ENCODE data around the gene YTHDC1. TPM values are rescaled to one million over a fixed set of nuclear protein-coding genes. Genes with fewer than 3 reads are reported as not detected.
"Not testable (repeated sequence)": the region's sequence is repeated elsewhere in the genome, so short reads cannot be mapped to it uniquely, and the experiment has no call there.

Gene YTHDC1
- 10 to 100 TPM; 76.3 to 81.0 TPM for total RNA-seq

GRCh38 chr4:68349649-68350360, at the start of gene YTHDC1:
TSS of gene YTHDC1 (minus strand) at chr4:68350090. CDS start at chr4:68349753, 337 bp downstream.
- Mint-ChIP-seq H3K9me3 (no peaks in the 10 kb centered on the region), H3K27ac (peak within 1 kb of the TSS; percentile 99), H3K4me3 (peak within 1 kb of the TSS; percentile 97), H3K27me3 (ENCODE audit: low read depth) (no peaks in the 10 kb centered on the region), H3K4me1 (ENCODE audit: low read depth) (peaks cover 29% of the 10 kb centered on the region), H3K36me3 (ENCODE audit: low read depth) (peaks cover 13% of the 10 kb centered on the region)
- peak; percentile 98 for DNase-seq
- intact Hi-C loops (cut with micrococcal nuclease) = loop anchor here (1.0 to 10.0 kb wide), 10 partner anchors 9 to 1415 kb away; partner anchors contain the start of genes CENPC, SULT1B1 and UBA6
- CTCF ChIA-PET = interaction anchor here (1.0 kb wide), 1 partner anchor 26 kb away, joined by 4 read pairs; no protein-coding TSS in a partner anchor

GRCh38 chr4:68399306-68399705, 49.4 kb upstream of the YTHDC1 start:
- Mint-ChIP-seq H3K4me3 (no peak overlapping the region), H3K36me3 (ENCODE audit: low read depth) (no peaks in the 10 kb centered on the region), H3K27me3 (ENCODE audit: low read depth) (no peaks in the 10 kb centered on the region), H3K27ac (no peak overlapping the region), H3K4me1 (ENCODE audit: low read depth) (peaks cover 2% of the 10 kb centered on the region), H3K9me3 (no peaks in the 10 kb centered on the region)
- intact Hi-C loops (cut with micrococcal nuclease) = no loop called here
- CTCF ChIA-PET = no interaction called here
- no peak for DNase-seq

- H3K4me3 Mint-ChIP-seq = no peak overlapping the region
- no peaks in the 10 kb centered on the region for H3K9me3 Mint-ChIP-seq
- no peak for DNase-seq
- no peaks in the 10 kb centered on the region for H3K36me3 Mint-ChIP-seq (ENCODE audit: low read depth)
- H3K4me1 Mint-ChIP-seq (ENCODE audit: low read depth) = peaks cover 2% of the 10 kb centered on the region
- H3K27ac Mint-ChIP-seq = no peak overlapping the region
- H3K27me3 Mint-ChIP-seq (ENCODE audit: low read depth) = no peaks in the 10 kb centered on the region
- intact Hi-C loops (cut with micrococcal nuclease) = no loop called here
- CTCF ChIA-PET = interaction anchor here (0.7 to 1.4 kb wide), 2 partner anchors 93 to 102 kb away, joined by 4 to 5 read pairs; no protein-coding TSS in a partner anchor
Measured at GRCh38 chr4:68396756-68397155, 46.9 kb upstream of the YTHDC1 start.

- Mint-ChIP-seq H3K4me3 (no peak overlapping the region), H3K27me3 (ENCODE audit: low read depth) (no peaks in the 10 kb centered on the region), H3K9me3 (no peaks in the 10 kb centered on the region), H3K27ac (no peak overlapping the region), H3K36me3 (ENCODE audit: low read depth) (no peaks in the 10 kb centered on the region), H3K4me1 (ENCODE audit: low read depth) (no peaks in the 10 kb centered on the region)
- DNase-seq = no peak
- intact Hi-C loops (cut with micrococcal nuclease) = no loop called here
- CTCF ChIA-PET = no interaction called here
Measured at GRCh38 chr4:68391436-68391835, 41.5 kb upstream of the YTHDC1 start.

GRCh38 chr4:68390205-68390935, 40.5 kb upstream of the YTHDC1 start:
- CTCF ChIA-PET = no interaction called here
- H3K9me3 Mint-ChIP-seq = no peaks in the 10 kb centered on the region
- H3K27me3 Mint-ChIP-seq (ENCODE audit: low read depth) = no peaks in the 10 kb centered on the region

GRCh38 chr4:68389386-68389913, 39.6 kb upstream of the YTHDC1 start:
- H3K4me3 Mint-ChIP-seq; H3K27me3 Mint-ChIP-seq (ENCODE audit: low read depth); H3K4me1 Mint-ChIP-seq (ENCODE audit: low read depth); DNase-seq; H3K36me3 Mint-ChIP-seq (ENCODE audit: low read depth); CTCF ChIA-PET; intact Hi-C loops (cut with micrococcal nuclease); H3K27ac Mint-ChIP-seq; H3K9me3 Mint-ChIP-seq: not testable (repeated sequence)

More at GRCh38 chr4:68390205-68390935, 40.5 kb upstream of the YTHDC1 start:
- Mint-ChIP-seq H3K4me1 (ENCODE audit: low read depth) (no peaks in the 10 kb centered on the region), H3K36me3 (ENCODE audit: low read depth) (no peaks in the 10 kb centered on the region), H3K27ac (no peak overlapping the region), H3K4me3 (no peak overlapping the region)
- DNase-seq = no peak
- intact Hi-C loops (cut with micrococcal nuclease) = no loop called here

- Mint-ChIP-seq H3K27me3 (ENCODE audit: low read depth) (no peaks in the 10 kb centered on the region), H3K9me3 (no peaks in the 10 kb centered on the region), H3K27ac (no peak overlapping the region), H3K4me3 (no peak overlapping the region), H3K36me3 (ENCODE audit: low read depth) (no peaks in the 10 kb centered on the region), H3K4me1 (ENCODE audit: low read depth) (no peaks in the 10 kb centered on the region)
- intact Hi-C loops (cut with micrococcal nuclease) = no loop called here
- CTCF ChIA-PET = no interaction called here
- no peak for DNase-seq
Measured at GRCh38 chr4:68388347-68388865, 38.5 kb upstream of the YTHDC1 start.

GRCh38 chr4:68385267-68385666, 35.4 kb upstream of the YTHDC1 start:
- no peaks in the 10 kb centered on the region for H3K36me3 Mint-ChIP-seq (ENCODE audit: low read depth)
- H3K4me1 Mint-ChIP-seq (ENCODE audit: low read depth) = no peaks in the 10 kb centered on the region
- intact Hi-C loops (cut with micrococcal nuclease) = no loop called here
- CTCF ChIA-PET = interaction anchor here (1.0 kb wide), 1 partner anchor 9 kb away, joined by 3 read pairs; no protein-coding TSS in a partner anchor
- H3K27me3 Mint-ChIP-seq (ENCODE audit: low read depth) = peaks cover 2% of the 10 kb centered on the region
- no peak for DNase-seq
- no peak overlapping the region for H3K4me3 Mint-ChIP-seq
- no peaks in the 10 kb centered on the region for H3K9me3 Mint-ChIP-seq
- no peak overlapping the region for H3K27ac Mint-ChIP-seq

- CTCF ChIA-PET = interaction anchor here (0.6 to 1.3 kb wide), 3 partner anchors 19 to 332 kb away, joined by 3 to 5 read pairs (median 3); no protein-coding TSS in a partner anchor
Measured at GRCh38 chr4:68383115-68383514, 33.2 kb upstream of the YTHDC1 start.

GRCh38 chr4:68378226-68378625, 28.3 kb upstream of the YTHDC1 start:
- no peak for DNase-seq
- no peaks in the 10 kb centered on the region for H3K9me3 Mint-ChIP-seq
- H3K4me1 Mint-ChIP-seq (ENCODE audit: low read depth) = peaks cover 11% of the 10 kb centered on the region
- intact Hi-C loops (cut with micrococcal nuclease) = loop anchor here (5.0 to 10.0 kb wide), 2 partner anchors 201 to 463 kb away; no protein-coding TSS in a partner anchor
- H3K36me3 Mint-ChIP-seq (ENCODE audit: low read depth) = no peaks in the 10 kb centered on the region
- CTCF ChIA-PET = interaction anchor here (0.7 to 5.6 kb wide), 2 partner anchors 89 to 106 kb away, joined by 3 to 58 read pairs; no protein-coding TSS in a partner anchor
- no peak overlapping the region for H3K27ac Mint-ChIP-seq
- H3K27me3 Mint-ChIP-seq (ENCODE audit: low read depth) = peaks cover 2% of the 10 kb centered on the region
- no peak overlapping the region for H3K4me3 Mint-ChIP-seq

More at GRCh38 chr4:68383115-68383514, 33.2 kb upstream of the YTHDC1 start:
- peaks cover 2% of the 10 kb centered on the region for H3K27me3 Mint-ChIP-seq (ENCODE audit: low read depth)
- no peak overlapping the region for H3K27ac Mint-ChIP-seq
- no peaks in the 10 kb centered on the region for H3K9me3 Mint-ChIP-seq
- no peak for DNase-seq
- H3K4me1 Mint-ChIP-seq (ENCODE audit: low read depth) = no peaks in the 10 kb centered on the region
- H3K4me3 Mint-ChIP-seq = no peak overlapping the region
- intact Hi-C loops (cut with micrococcal nuclease) = no loop called here
- no peaks in the 10 kb centered on the region for H3K36me3 Mint-ChIP-seq (ENCODE audit: low read depth)

GRCh38 chr4:68375667-68376559, 26.0 kb upstream of the YTHDC1 start:
- Mint-ChIP-seq H3K4me1 (ENCODE audit: low read depth) (peaks cover 12% of the 10 kb centered on the region), H3K27me3 (ENCODE audit: low read depth) (no peaks in the 10 kb centered on the region), H3K9me3 (no peaks in the 10 kb centered on the region), H3K4me3 (peak overlapping the region; percentile 62), H3K27ac (no peak overlapping the region), H3K36me3 (ENCODE audit: low read depth) (no peaks in the 10 kb centered on the region)
- intact Hi-C loops (cut with micrococcal nuclease) = loop anchor here (1.0 to 10.0 kb wide), 5 partner anchors 104 to 827 kb away; no protein-coding TSS in a partner anchor
- DNase-seq = peak; percentile 64
- CTCF ChIA-PET = interaction anchor here (0.6 to 5.6 kb wide), 23 partner anchors 9 to 871 kb away, joined by 3 to 58 read pairs (median 4); no protein-coding TSS in a partner anchor

Data from activated naive CD4-positive, alpha-beta T cell treated with anti-CD3 and anti-CD28 coated beads for 36 hours (primary cell).